HG02588 (cell line): ENCODE measurements around the gene EVL.

Experiments
- ATAC-seq: cut with Tn5 transposase; IDR thresholded peaks from one replicate; pipeline ENCODE4 v1.9.1; 2021; ENCODE audit warnings: mild to moderate bottlenecking, moderate library complexity; ENCODE audit not compliant: unreplicated experiment

The EVL gene

DNA sequence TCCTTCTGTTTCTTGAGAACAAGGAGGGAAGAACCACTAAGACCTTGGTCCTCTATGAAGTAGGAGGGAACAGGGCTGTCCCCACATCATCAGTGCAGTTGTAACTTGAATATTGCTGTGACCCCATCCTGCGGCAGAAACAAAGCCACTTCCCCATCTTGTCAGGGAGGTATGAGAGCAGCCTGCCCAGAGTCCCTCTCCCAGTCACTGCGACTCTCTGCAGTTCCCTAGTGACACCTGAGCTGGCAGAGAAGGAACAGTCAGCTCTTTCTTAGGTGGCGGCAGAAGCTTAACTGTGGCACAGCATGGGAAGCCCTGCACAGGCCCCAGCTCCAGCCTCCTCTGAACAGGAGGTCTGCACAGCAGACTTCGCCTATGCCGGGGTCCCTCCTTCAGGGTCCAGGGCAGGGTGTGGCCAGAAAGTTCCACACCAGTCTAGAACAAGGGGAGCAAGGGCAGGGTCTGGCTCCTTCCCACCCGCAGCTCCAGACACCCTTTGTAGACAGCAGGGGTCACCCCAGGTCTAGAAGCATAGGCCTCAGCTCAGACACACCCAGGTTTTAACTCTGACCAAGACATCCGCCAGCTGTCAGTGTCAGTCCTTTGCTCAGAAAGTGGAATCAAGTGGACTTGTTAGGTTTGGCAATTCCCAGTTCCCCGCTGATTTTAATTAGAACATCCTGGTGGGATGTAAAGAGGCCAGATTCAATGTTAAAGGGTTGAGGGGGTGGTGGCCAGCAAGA, 57.4 kb downstream of the EVL start:
- ATAC-seq = no peak

DNA sequence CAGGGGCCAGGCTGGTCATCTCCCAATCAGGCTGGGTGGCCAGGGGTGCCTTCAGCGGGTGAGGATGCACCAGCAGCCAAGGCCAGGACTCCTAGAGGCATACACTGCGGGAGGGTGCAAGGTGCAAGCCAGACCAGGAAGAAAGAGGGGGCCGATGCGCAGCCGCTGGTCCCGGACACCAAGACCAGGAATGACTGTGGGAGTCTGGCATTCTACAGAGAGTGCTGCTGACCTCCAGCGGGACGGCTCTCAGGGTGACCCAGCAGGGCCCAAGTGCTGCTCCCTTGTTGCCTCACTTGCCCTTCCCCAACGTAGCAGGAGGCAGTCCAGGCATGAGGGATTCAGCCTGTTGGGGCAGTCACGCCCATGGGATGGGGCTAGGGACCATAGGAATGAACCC, 58.4 kb downstream of the EVL start:
- no peak for ATAC-seq

DNA sequence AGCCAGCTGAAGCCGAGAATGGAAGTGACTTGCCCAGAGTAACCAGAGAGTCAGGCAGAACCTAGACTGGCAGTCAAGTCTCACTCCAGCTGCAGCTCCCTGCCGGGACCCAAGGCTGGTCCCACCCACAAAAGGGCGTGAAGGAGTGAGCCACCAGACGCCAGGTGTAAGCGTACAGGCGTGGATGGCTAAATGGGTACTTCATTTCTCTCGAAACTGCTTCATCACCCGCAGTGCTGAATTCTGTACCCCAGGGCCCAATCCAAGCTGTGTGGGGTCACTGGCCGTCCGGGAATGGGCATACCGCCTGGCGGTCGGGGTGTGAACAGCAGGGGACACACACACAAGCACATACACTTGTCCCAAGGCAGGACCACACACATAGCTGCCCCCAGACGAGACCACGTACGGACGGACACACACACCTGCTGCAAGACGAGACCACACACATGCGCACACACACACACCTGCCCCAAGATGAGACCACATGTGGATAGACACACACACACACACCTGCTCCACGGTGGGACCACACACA, 59.4 kb downstream of the EVL start:
- no peak for ATAC-seq

GRCh38 chr14:100126401-100126800, 61.2 kb downstream of the EVL start:
- ATAC-seq = no peak

DNA sequence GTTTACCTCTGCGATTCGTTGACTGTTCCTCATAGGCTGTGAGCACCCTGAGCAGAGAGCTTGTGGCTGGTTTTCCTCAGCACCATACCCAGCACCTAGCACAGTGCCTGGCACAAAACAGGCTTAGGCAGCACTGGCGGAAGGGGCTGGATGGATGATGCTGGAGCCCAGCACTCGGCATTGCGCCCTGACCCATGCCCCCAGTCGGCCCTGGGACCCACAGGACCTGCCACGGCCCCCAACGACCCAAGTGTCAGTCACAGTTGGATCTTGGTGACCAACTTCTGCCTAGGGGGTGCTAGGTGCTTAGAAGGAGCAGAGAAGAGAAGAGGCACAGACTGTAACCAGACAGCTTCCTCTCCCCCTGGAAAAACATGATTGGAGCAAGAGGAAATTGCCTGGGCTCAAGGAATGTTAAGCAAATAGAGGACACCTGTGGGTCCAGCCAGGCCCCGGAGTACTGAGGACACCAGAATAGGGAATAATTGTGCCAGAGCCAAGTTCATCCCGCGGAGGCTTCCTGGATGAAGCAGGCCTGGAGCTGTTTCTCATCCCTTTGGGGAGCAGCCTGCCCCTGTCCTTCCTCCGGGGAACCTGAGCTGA, 62.7 kb downstream of the EVL start:
- no peak for ATAC-seq

- no peak for ATAC-seq
Measured at GRCh38 chr14:100128688-100129087, 63.5 kb downstream of the EVL start.

DNA sequence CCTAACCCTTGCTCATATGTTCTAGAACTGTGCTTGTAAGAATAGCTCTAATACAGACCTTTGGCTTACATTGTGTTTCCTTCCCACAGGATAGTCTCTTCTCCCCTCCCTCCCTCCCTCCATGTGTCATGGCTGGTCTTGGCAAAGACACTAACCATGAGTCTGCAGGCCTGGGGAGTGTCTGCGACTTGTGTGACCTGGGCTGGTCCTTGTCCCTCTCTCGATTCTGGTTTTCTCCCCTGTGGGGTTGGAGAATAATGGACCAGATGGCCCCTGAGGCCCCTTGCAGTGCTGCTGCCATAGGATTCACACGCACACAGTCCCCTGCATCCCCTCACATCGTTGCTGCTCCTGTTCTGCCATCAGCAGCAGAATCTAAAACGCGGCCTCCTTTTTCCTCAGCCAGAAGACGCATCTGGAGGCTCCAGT, 64.0 kb downstream of the EVL start:
- ATAC-seq = no peak

GRCh38 chr14:100130521-100130920, 65.3 kb downstream of the EVL start:
- ATAC-seq = no peak

DNA sequence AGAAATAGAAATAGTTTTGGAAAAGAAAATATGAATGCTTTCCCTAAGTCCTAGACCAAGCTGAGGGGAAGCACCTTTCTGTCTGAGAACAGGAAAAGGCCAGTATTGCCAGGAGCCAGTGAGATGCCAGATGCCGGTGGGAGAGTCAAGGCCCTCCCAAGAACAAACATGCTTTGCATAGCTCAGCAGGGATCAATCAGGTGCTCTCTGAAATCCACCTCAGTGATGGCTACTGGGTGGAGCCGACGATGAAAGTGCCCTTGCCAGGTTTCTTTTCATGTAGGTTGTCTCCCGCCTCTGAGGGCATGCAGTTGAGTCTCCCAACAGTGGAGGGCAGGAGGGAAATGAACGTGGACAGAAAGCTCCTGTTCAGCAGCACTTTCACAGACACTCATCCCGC, 66.0 kb downstream of the EVL start:
- ATAC-seq = no peak

DNA sequence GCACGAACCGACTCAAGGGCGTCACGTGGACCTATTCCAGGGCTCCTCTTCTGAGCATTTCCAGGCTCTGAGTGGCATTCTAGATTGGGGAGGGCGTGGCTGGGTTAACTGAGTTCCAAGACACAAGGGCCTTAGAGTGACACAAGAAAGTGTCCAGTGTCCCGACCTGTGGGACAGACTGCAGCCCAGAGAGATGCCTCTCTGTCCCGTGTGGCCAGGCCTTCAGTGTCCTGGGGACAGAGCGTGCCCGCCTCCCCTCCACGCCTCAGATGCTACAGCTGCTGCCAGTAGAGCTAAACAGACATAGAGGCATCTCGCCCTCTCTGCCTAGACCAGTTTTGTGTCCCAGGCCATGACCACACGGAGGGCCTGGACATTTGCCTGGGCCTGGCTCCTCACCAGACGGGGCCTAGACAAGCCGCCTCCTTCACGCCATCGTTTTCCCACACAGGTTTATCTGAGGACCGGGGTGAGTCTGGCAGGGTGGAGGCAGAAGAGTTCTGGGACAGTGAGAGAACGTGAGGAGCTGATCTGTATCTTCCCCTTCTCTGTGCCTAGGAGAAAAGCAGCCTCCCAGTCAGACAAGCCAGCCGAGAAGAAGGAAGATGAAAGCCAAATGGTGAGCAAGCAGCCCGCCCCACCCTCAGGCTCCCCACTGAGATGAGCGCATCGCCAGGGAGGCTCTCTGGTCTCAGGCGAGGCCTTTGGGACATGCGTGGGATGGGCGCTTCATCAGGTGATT, 67.1 kb downstream of the EVL start:
- no peak for ATAC-seq

- no peak for ATAC-seq
Measured at GRCh38 chr14:100132903-100133510, 67.8 kb downstream of the EVL start.

DNA sequence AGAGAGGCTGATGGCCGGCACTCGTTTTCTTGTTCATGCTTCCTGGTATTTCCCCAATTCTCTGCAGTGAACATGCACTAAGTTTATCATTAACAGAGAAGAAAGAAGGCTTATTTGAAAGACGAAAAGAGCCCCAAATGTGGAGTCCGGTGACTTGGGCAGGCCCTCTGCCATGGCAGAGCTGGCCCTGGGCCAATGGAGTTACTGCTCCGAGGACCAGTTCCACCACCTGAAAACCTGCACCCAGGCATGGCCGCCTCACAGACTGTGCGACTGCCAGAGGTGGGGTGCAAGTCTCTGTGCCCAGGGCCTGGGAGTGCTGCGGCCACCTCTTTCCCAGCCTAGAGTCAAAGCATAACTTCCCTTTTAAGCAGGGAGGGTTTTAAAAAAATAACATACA, 69.4 kb downstream of the EVL start:
- no peak for ATAC-seq

GRCh38 chr14:100135073-100135472, 69.9 kb downstream of the EVL start:
- ATAC-seq = no peak

DNA sequence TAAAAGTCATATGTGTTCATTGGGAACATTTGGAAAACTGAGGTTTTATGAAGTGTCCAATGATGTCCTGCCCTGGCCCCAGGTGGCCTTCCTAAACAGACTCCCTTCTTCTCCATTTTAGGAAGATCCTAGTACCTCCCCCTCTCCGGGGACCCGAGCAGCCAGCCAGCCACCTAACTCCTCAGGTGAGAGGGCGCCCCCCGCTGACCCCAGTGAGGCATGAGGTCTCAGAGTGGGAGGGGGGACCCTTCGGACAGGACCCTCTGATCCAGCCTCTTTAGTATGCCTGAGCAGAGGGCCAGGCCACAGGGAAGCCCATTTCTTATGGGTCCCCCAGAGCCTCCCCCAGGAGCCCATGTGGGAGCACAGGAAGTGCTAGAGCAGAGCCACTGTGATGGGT, 70.6 kb downstream of the EVL start:
- no peak for ATAC-seq

- no peak for ATAC-seq
Measured at GRCh38 chr14:100137173-100137572, 72.0 kb downstream of the EVL start.

DNA sequence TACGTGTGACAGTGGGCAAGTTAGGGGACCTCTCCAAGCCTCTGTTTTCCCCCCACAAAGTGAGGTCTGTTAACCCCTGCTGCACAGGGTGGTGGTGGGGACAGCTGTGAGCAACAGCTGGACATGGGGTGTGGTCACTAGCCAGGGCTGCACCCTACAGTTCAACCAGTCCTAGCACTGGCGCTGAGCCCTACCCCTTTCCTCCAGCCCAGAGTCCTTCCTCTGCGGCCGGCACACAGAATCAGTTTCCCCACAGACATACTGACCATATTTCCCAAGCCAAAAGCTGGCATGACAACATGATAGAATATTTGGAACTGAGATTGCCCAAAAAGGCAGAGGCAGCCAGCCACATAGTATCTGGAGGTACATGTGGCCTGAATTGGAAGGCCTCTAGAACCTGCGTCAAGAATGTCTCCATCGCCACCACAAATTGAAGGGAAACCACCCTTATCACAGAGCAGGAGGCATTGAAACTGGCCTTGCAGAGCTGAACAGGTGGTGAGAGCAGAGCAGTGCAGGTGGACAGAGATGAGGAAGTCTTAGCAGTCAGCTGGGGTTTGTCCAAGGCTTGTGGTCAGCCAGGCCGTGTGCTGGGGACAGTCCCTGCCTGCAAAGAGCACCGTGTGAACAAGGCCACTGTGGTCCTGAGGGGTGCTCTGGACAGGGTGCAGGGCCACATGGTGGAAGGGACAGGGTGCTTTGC, 73.0 kb downstream of the EVL start:
- ATAC-seq = no peak

- ATAC-seq = no peak
Measured at GRCh38 chr14:100138955-100139354, 73.7 kb downstream of the EVL start.

DNA sequence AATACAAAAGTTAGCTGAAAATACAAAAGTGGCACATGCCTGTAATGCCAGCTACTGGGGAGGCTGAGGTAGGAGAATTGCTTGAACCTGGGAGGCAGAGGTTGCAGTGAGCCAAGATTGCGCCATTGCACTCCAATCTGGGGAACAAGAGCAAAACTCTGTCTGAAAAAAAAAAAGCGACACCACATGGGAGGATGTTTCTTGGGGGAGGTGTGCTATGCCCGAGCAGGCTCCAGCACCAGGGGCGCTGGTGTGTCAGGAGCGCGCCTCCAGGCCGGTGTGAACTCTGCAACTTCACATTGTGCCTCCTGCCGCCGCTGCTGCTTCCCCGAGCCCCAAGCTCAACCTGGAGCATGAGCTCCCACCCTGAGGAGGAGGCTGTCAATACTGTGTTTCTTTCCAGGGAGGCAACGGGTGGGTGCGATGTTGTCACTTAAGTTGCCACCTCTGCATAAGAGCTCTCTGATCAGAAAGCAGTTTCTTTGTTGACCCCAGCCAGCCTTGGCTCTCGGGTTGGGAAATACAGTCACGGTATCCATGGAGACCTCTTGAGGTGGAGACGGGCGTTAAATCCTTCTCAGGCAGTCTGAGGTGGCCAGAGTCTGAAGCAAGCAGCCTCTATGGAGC, 75.3 kb downstream of the EVL start:
- no peak for ATAC-seq

GRCh38 chr14:100141098-100141497, 75.9 kb downstream of the EVL start:
- no peak for ATAC-seq
